Astrocyte (in vitro differentiated cells and primary cell): Measurements from ENCODE around the gene LMCD1.

ENCODE experiments used
- CTCF ChIP-seq: IDR thresholded peaks from 2 replicates; pipeline ENCODE4 v1.5.1; 2011; ENCODE audit warnings: low read depth, mild to moderate bottlenecking, inconsistent platforms, low read length, moderate library complexity; ENCODE audit not compliant: insufficient read depth
- EZH2 ChIP-seq: IDR thresholded peaks from 2 replicates; pipeline ENCODE4 v1.6.1; 2012; ENCODE audit warnings: mild to moderate bottlenecking, low read length, inconsistent platforms; ENCODE audit not compliant: insufficient read depth

GRCh38 chr3:8460815-8461456 lies 40.7 kb upstream of the LMCD1 start:
- TF ChIP-seq CTCF = no peak
- no peak for TF ChIP-seq EZH2
